K562 (cell line): Measurements from ENCODE around the gene SLAMF8. TPM values are rescaled to one million over a fixed set of nuclear protein-coding genes. Genes with fewer than 3 reads are reported as not detected.

Source experiments
- BACH1 ChIP-seq: fragments of 200-800 bp; sonication (Bioruptor generic); IDR thresholded peaks from 2 replicates; pipeline ENCODE4 v1.6.1; 2016; ENCODE audit warnings: missing genetic modification characterization, missing compliant biosample characterization
- BCLAF1 ChIP-seq, 2 experiments: fragments of 450-650 bp in 1 of 2; IDR thresholded peaks; 2 replicates each; pipeline ENCODE4 v1.6.1; 2011 to 2017; ENCODE audit warnings: low read depth in 2 of 2, antibody characterized with exemption in 1 of 2, borderline replicate concordance in 1 of 2, low read length in 1 of 2, mild to moderate bottlenecking in 1 of 2, mixed read lengths in 1 of 2; ENCODE audit not compliant: control insufficient read depth in 1 of 2
- C11orf30 ChIP-seq: fragments of 450-650 bp; IDR thresholded peaks from 2 replicates; pipeline ENCODE4 v1.6.1; 2016; ENCODE audit warnings: low read depth, mild to moderate bottlenecking
- CEBPG ChIP-seq, 3 experiments: fragments of 200-800 bp in 1 of 3; sonication (Bioruptor generic) in 1 of 3; sonication (generic) in 1 of 3; formaldehyde crosslinking in 1 of 3; IDR thresholded peaks in 2 of 3; conservative IDR thresholded peaks in 1 of 3; 2 replicates each; pipeline versions ENCODE4 v1.6.1 to v1.8.0; 2016 to 2022; ENCODE audit warnings: missing compliant biosample characterization in 2 of 3, missing genetic modification characterization in 2 of 3, mild to moderate bottlenecking in 1 of 3, missing genetic modification reagents in 1 of 3
- HINFP ChIP-seq: fragments of 450-650 bp; conservative IDR thresholded peaks from 2 replicates; pipeline ENCODE4 v1.6.1; 2016; ENCODE audit warnings: missing genetic modification characterization, low read depth, mild to moderate bottlenecking, control low read depth, missing compliant biosample characterization
- L3MBTL2 ChIP-seq: fragments of 450-650 bp; IDR thresholded peaks from 2 replicates; pipeline ENCODE4 v1.6.1; 2016; ENCODE audit warnings: mild to moderate bottlenecking, moderate library complexity
- MXI1 ChIP-seq: IDR thresholded peaks from 2 replicates; pipeline ENCODE4 v1.6.1; 2011; ENCODE audit warnings: low read depth, mild to moderate bottlenecking, improper control_type of control experiment, low read length
- RBM14 ChIP-seq: fragments of 200-400 bp; formaldehyde crosslinking; IDR thresholded peaks from 2 replicates; pipeline ENCODE4 v1.6.1; 2018; ENCODE audit warnings: low read depth, mild to moderate bottlenecking, low read length, moderate library complexity, borderline replicate concordance; ENCODE audit not compliant: insufficient read depth
- RHOXF2B ChIP-seq: fragments of 250-450 bp; sonication (Bioruptor Pico); conservative IDR thresholded peaks from 2 replicates; pipeline ENCODE4 v1.5.1; 2021
- RREB1 ChIP-seq: fragments of 250-450 bp; sonication (Bioruptor Pico); IDR thresholded peaks from 2 replicates; pipeline ENCODE4 v1.4.0; 2020
- SP1 ChIP-seq: sonication (generic); formaldehyde crosslinking; IDR thresholded peaks from 2 replicates; pipeline ENCODE4 v1.8.1; 2022; ENCODE audit warnings: mild to moderate bottlenecking, missing genetic modification reagents
- TRIM24 ChIP-seq, 2 experiments: fragments of 450-650 bp; IDR thresholded peaks; 2 replicates each; pipeline ENCODE4 v1.6.1; 2016
- ZBTB17 ChIP-seq: fragments of 450-650 bp; formaldehyde crosslinking; IDR thresholded peaks from 2 replicates; pipeline ENCODE4 v1.4.0; 2020; ENCODE audit warnings: mild to moderate bottlenecking
- ZC3H4 ChIP-seq: sonication (generic); formaldehyde crosslinking; IDR thresholded peaks from 2 replicates; pipeline ENCODE4 v1.9.0; 2021; ENCODE audit warnings: missing genetic modification reagents, borderline replicate concordance
- ZSCAN32 ChIP-seq: fragments of 450-650 bp; formaldehyde crosslinking; IDR thresholded peaks from 2 replicates; pipeline ENCODE4 v1.4.0; 2020; ENCODE audit warnings: mild to moderate bottlenecking, moderate library complexity
- polyA plus RNA-seq, 8 experiments: library from polyadenylated mRNA; depleted of rRNA in 4 of 8; stranded (reverse) in 5 of 8; unstranded in 3 of 8; fragments of >200 nt; fragmentation: Nextera tagmentation in 2 of 8; fragmentation: Illumina TruSeq in 1 of 8; extraction: Ambion mirVana in 2 of 8; extraction: Trizol in 1 of 8; gene quantifications; 2 replicates each; pipeline versions ENCODE4 v1.2.1 to v1.2.3, GENCODE V29; 2011 to 2014; ENCODE audit warnings: inconsistent platforms in 1 of 8, missing spikeins in 1 of 8
- total RNA-seq, 7 experiments: library from RNA; depleted of rRNA in 6 of 7; stranded (reverse); fragments of >200 nt in 6 of 7; fragmentation: Illumina TruSeq in 2 of 7; extraction: Trizol in 2 of 7; gene quantifications; 2 replicates each; pipeline versions ENCODE4 v1.2.1 to v1.2.3, GENCODE V29; 2011 to 2021; ENCODE audit warnings: low replicate concordance in 1 of 7

SLAMF8 gene
- total and polyA plus RNA-seq, 9 of the 15 experiments (the other 6 are each of a cell fraction or from before 2014, with no cell fraction given), result not detected

- no peak for TF ChIP-seq HINFP (tag)
- TF ChIP-seq ZC3H4 (CRISPR knock-in tag), result no peak
- no peak for TF ChIP-seq ZSCAN32 (CRISPR knock-in tag)
- TF ChIP-seq RHOXF2B (CRISPR knock-in tag), result no peak
- no peak for TF ChIP-seq BCLAF1 (IDR thresholded peaks at IDR 0.05; ENCODE audit: borderline replicate concordance in 1 of 2, control insufficient read depth in 1 of 2, low read depth in 2 of 2, low read length in 1 of 2)
- TF ChIP-seq C11orf30, result peak; percentile 96
- TF ChIP-seq TRIM24 (IDR thresholded peaks at IDR 0.05), result peak; percentile 85 to 92
- TF ChIP-seq RBM14, result no peak
- no peak for TF ChIP-seq SP1
- TF ChIP-seq L3MBTL2, result peak; percentile 45; the same call in 1 of the 2 replicates
- no peak for TF ChIP-seq RREB1 (CRISPR knock-in tag)
- no peak for TF ChIP-seq MXI1
- no peak for TF ChIP-seq ZBTB17 (CRISPR knock-in tag)
- TF ChIP-seq BACH1 (tag), result no peak
- TF ChIP-seq CEBPG (CRISPR knock-in tag; IDR thresholded peaks at IDR 0.05), result peak; percentile 70; the same call in 1 of the 2 replicates
- TF ChIP-seq CEBPG (tag; conservative IDR thresholded peaks at IDR 0.05 in 1 of 2, IDR thresholded peaks at IDR 0.05 in 1 of 2), result peak; percentile 48 to 91
Observed at GRCh38 chr1:159817276-159818041, 9.2 kb upstream of the SLAMF8 start (continued).
